PC-9 (cell line): ENCODE measurements around the gene PLEKHM1. TPM values are rescaled to one million over a fixed set of nuclear protein-coding genes. Genes with fewer than 3 reads are reported as not detected.
"Not testable (repeated sequence)": the region's sequence is repeated elsewhere in the genome, so short reads cannot be mapped to it uniquely, and the experiment has no call there.

ENCODE experiments used
- BruUV-seq: library from RNA; stranded (reverse); fragments of 400-500 nt; replicated peaks from 2 replicates; lab custom pipeline; 2021; lab: Mats Ljungman, UMichigan
- CTCF ChIA-PET: fragments of 300-600 bp; sonication (Branson Sonifier 250); formaldehyde crosslinking; loops from one replicate; lab custom pipeline; 2022; ENCODE audit warnings: antibody characterized with exemption; lab: Charles Lee
- POLR2A ChIA-PET: fragments of 300-600 bp; sonication (Branson Sonifier 250); formaldehyde crosslinking; loops from one replicate; lab custom pipeline; 2022; ENCODE audit warnings: antibody characterized with exemption; ENCODE audit not compliant: unreplicated experiment; lab: Charles Lee
- DNase-seq, 2 experiments: peaks; one replicate each; pipeline versions ENCODE4 v3.0.0 to v3.0.0-alpha.2; 2015 to 2022; ENCODE audit warnings: mixed read lengths in 1 of 2
- H2AFZ ChIP-seq: fragments of 200-600 bp; sonication (generic); 2 replicates; pipeline ENCODE4 v1.8.1; 2017; ENCODE audit warnings: antibody characterized with exemption
- H3F3A ChIP-seq: fragments of 200-600 bp; sonication (generic); 2 replicates; pipeline ENCODE4 v1.8.1; 2017; ENCODE audit warnings: antibody characterized with exemption, mild to moderate bottlenecking, low read depth; ENCODE audit not compliant: insufficient read depth
- H3K27ac ChIP-seq: fragments of 200-600 bp; sonication (generic); 2 replicates; pipeline ENCODE4 v1.6.1; 2016; ENCODE audit warnings: mixed run types
- H3K27me3 ChIP-seq: fragments of 200-600 bp; sonication (generic); 2 replicates; pipeline ENCODE4 v1.6.1; 2016; ENCODE audit warnings: low read depth, mixed run types; ENCODE audit not compliant: insufficient read depth
- H3K36me3 ChIP-seq: fragments of 200-600 bp; sonication (generic); 2 replicates; pipeline ENCODE4 v1.6.1; 2016; ENCODE audit warnings: low read depth, mixed run types
- H3K4me1 ChIP-seq: fragments of 200-600 bp; sonication (generic); replicated peaks from 2 replicates; pipeline ENCODE4 v1.6.1; 2016; ENCODE audit warnings: mixed run types; ENCODE audit not compliant: insufficient read depth
- H3K4me2 ChIP-seq: fragments of 200-600 bp; sonication (generic); 2 replicates; pipeline ENCODE4 v1.6.1; 2017; ENCODE audit warnings: mixed run types
- H3K4me3 ChIP-seq: fragments of 200-600 bp; sonication (generic); 2 replicates; pipeline ENCODE4 v1.6.1; 2016; ENCODE audit warnings: mixed run types
- H3K79me2 ChIP-seq: fragments of 200-600 bp; sonication (generic); 2 replicates; pipeline ENCODE4 v1.6.1; 2017; ENCODE audit warnings: low read depth, mixed run types
- H3K9me2 ChIP-seq: fragments of 200-600 bp; sonication (generic); 2 replicates; pipeline ENCODE4 v1.8.1; 2017; ENCODE audit warnings: mild to moderate bottlenecking; ENCODE audit not compliant: insufficient read depth
- H3K9me3 ChIP-seq: fragments of 200-600 bp; sonication (generic); 2 replicates; pipeline ENCODE4 v1.8.1; 2016; ENCODE audit warnings: low read depth; ENCODE audit not compliant: insufficient read depth
- H4K20me1 ChIP-seq: fragments of 200-600 bp; sonication (generic); 2 replicates; pipeline ENCODE4 v1.8.1; 2017; ENCODE audit not compliant: insufficient read depth
- EZH2 ChIP-seq: fragments of 200-600 bp; sonication (generic); IDR thresholded peaks from 2 replicates; pipeline ENCODE4 v1.8.0; 2017; ENCODE audit warnings: antibody characterized with exemption, low read depth
- intact Hi-C: fragments of 100-400 bp; cut with micrococcal nuclease; formaldehyde crosslinking; loops from one replicate; pipeline ENCODE4 v1.10.0; 2022; ENCODE audit not compliant: unreplicated experiment
- total RNA-seq: library from RNA; stranded (reverse); gene quantifications from 2 replicates; pipeline ENCODE4 v1.2.3, GENCODE V29; 2021
- TF ChIP-seq, protein P1 (sequence below): fragments of 200-600 bp; sonication (generic); conservative IDR thresholded peaks from 2 replicates; pipeline ENCODE4 v1.6.1; 2017; ENCODE audit warnings: mixed run types, antibody characterized with exemption, mild to moderate bottlenecking, moderate library complexity

The PLEKHM1 gene
- total RNA-seq, 1 experiment from 2014 or later: 42.5 TPM

DNA sequence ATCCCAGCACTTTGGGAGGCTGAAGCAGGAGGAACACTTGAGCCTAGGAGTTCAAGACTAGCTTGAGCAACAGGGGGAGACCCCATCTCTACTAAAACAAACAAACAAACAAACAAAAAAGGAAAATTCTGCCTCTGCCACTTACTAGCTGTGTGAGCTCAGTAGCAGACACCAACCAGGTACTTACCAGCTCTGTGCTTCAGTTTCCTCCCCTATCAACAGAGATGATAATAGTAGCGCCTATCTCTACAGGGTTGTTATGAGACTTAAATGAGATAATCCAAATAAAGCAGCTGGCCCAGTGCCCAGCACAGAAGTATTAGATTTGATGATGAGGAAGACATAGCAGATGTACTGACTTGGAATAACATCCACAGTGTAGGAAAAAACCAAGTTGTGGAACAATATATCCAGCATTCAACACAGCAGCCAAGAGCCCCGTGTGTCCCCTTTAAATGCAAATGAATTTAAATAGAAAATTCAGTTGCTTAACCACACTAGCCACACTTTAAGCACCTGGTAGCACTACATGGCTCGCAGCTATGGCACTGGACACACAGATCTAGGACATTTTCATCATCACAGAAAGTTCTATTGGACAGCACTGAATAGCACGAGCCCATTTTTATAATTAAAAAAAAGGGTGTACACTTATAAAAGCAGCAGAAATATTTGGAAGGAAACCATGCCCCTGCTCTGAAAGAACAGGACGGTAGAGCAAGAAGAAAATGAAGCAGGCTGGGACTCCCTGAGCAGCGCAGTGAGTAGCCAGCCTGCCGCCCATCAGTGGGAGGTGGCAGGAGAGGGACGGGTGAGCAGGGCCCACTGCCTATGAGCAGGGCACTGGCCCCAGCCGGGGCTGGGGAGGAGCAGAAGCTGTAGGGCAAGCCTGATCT lies 37.9 kb downstream of the PLEKHM1 start:
- H3K4me2 ChIP-seq, H3K36me3 ChIP-seq, H3K27me3 ChIP-seq, H3K27ac ChIP-seq, H3K9me2 ChIP-seq, DNase-seq, POLR2A ChIA-PET, H2AFZ ChIP-seq, intact Hi-C loops, CTCF ChIA-PET, BruUV-seq, H3K4me3 ChIP-seq, H3K4me1 ChIP-seq, H3K79me2 ChIP-seq, H4K20me1 ChIP-seq, H3K9me3 ChIP-seq, H3F3A ChIP-seq: not testable (repeated sequence)

DNA sequence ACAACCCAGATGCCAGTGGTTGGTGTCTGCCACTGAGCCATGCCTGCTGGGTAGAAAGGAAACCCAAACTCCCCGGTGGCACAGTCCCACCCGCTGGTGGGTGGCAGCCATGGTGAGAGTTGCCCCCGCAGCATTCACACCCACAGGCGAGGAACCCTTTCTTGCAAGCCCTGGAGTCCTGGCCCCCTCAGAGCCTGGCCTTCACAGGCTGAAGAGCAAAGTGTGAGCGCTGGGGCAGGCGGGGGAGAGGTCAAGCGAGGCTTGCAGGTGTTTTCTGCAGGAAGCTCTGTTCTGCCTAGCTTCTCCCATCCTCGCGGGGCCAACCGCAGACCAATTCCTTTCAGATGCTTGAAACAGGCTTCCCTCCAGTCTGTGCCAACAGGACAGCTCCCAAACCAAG lies 38.9 kb downstream of the PLEKHM1 start:
- H3K9me3 ChIP-seq, DNase-seq, POLR2A ChIA-PET, H3K9me2 ChIP-seq, BruUV-seq, intact Hi-C loops, H3K27me3 ChIP-seq, H3K4me1 ChIP-seq, H3K36me3 ChIP-seq, H2AFZ ChIP-seq, H3K4me3 ChIP-seq, H3F3A ChIP-seq, H3K4me2 ChIP-seq, H3K27ac ChIP-seq, H4K20me1 ChIP-seq, H3K79me2 ChIP-seq, CTCF ChIA-PET: not testable (repeated sequence)

DNA sequence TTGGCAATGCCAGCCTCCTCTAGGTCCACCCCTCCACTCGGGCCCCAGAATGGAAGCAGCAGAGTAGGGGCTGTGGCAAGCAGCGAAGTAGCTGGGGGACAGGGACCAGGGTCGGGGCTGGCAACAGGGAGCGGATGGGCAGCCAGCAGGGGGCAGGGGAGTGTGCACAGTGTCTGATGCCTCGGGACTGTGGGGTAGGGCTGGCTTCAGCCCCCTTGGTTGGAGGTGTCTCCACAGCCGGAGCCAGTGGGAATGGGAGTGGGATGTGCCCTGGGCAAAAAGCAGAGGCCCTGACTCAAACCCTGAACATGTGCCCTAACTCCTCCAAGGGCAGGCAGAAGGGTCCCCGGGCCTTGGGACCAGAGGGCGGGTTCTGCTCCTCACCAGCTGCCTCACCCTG lies 39.4 kb downstream of the PLEKHM1 start:
- no TSS peak for BruUV-seq

DNA sequence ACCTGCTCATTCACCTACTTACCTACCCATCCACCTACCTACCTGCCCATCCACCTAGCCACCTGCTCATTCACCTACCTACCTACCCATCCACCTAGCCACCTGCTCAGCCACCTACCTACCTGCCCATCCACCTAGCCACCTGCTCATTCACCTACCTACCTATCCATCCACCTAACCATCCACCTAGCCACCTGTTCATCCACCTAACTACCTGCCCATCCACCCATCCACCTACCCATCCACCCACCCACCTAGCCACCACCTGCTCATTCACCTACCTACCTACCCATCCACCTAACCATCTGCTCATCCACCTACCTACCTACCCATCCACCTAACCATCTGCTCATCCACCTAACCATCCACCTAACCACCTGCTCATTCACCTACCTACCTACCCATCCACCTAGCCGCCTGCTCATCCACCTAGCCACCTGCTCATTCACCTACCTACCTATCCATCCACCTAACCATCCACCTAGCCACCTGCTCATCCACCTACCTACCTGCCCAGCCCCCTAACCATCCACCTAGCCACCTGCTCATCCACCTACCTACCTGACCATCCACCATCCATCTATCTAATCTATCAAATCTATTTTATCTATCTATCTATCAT lies 40.7 kb downstream of the PLEKHM1 start:
- Histone ChIP-seq H3F3A (peaks cover 15% of the 10 kb centered on the region; the same call in 1 of the 2 replicates), H3K4me1 (peaks cover 23% of the 10 kb centered on the region)
- BruUV-seq, H3K36me3 ChIP-seq, H3K9me2 ChIP-seq, H3K27me3 ChIP-seq, DNase-seq, H3K4me2 ChIP-seq, POLR2A ChIA-PET, H3K27ac ChIP-seq, H3K9me3 ChIP-seq, H3K79me2 ChIP-seq, CTCF ChIA-PET, H3K4me3 ChIP-seq, H2AFZ ChIP-seq, intact Hi-C loops, H4K20me1 ChIP-seq: not testable (repeated sequence)

More for the DNA sequence above, 39.4 kb downstream of the PLEKHM1 start:
- Histone ChIP-seq H3K27me3 (no peaks in the 10 kb centered on the region), H2AFZ (no peak overlapping the region), H4K20me1 (no peaks in the 10 kb centered on the region), H3K9me2 (no peaks in the 10 kb centered on the region), H3K79me2 (no peaks in the 10 kb centered on the region), H3K4me1 (peaks cover 15% of the 10 kb centered on the region), H3K36me3 (no peaks in the 10 kb centered on the region), H3K4me3 (no peak overlapping the region), H3F3A (peaks cover 14% of the 10 kb centered on the region; the same call in 1 of the 2 replicates), H3K27ac (no peak overlapping the region), H3K9me3 (no peaks in the 10 kb centered on the region), H3K4me2 (no peak overlapping the region)
- ChIA-PET CTCF (no interaction called here), POLR2A (no interaction called here)
- TF ChIP-seq, protein P1, sequence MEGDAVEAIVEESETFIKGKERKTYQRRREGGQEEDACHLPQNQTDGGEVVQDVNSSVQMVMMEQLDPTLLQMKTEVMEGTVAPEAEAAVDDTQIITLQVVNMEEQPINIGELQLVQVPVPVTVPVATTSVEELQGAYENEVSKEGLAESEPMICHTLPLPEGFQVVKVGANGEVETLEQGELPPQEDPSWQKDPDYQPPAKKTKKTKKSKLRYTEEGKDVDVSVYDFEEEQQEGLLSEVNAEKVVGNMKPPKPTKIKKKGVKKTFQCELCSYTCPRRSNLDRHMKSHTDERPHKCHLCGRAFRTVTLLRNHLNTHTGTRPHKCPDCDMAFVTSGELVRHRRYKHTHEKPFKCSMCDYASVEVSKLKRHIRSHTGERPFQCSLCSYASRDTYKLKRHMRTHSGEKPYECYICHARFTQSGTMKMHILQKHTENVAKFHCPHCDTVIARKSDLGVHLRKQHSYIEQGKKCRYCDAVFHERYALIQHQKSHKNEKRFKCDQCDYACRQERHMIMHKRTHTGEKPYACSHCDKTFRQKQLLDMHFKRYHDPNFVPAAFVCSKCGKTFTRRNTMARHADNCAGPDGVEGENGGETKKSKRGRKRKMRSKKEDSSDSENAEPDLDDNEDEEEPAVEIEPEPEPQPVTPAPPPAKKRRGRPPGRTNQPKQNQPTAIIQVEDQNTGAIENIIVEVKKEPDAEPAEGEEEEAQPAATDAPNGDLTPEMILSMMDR: peak; percentile 25; the same call in 1 of the 2 replicates
- no peak for TF ChIP-seq EZH2
- no peak for DNase-seq
- intact Hi-C loops: no loop called here

DNA sequence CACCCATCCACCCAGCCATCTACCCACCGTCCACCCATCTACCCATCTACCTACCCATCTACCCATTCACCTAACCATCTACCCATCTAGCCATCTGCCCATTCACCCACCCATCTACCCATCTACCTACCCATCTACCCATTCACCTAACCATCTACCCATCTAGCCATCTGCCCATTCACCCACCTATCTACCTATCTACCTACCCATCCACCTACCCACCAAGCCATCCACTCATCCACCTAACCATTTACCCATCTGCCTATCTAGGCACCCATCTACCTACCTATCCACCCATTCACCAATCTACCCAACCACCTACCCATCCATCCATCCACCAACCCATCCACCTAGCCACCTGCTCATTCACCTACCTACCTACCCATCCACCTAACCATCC lies 41.3 kb downstream of the PLEKHM1 start:
- BruUV-seq, CTCF ChIA-PET, H3K9me2 ChIP-seq: not testable (repeated sequence)

DNA sequence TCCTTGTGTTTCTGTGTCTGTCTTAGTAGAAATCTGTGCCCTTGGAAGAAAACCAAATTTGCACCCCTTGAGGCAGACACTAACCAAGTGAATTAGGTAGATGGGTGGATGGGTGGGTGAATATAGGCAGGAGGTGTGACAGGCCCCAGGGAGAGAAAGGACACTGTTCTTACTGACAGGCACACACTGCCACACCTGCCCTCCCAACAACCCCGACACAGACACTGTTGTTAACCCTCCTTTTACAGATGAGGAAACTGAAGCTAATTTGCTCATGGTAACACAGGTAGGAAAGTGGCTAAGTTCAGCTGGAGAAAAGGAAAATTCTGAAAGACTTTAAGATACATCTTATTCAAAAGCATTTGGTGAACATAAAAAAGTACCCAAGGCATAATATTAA lies 42.0 kb downstream of the PLEKHM1 start:
- BruUV-seq, intact Hi-C loops, POLR2A ChIA-PET: not testable (repeated sequence)

More for the DNA sequence above, 41.3 kb downstream of the PLEKHM1 start:
- peaks cover 15% of the 10 kb centered on the region; the same call in 1 of the 2 replicates for H3F3A ChIP-seq
- H3K4me1 ChIP-seq: peaks cover 23% of the 10 kb centered on the region
- H3K79me2 ChIP-seq, H3K27ac ChIP-seq, H3K4me3 ChIP-seq, H3K9me3 ChIP-seq, H3K27me3 ChIP-seq, POLR2A ChIA-PET, H3K4me2 ChIP-seq, H2AFZ ChIP-seq, DNase-seq, H3K36me3 ChIP-seq, intact Hi-C loops, H4K20me1 ChIP-seq: not testable (repeated sequence)

More for the DNA sequence above, 42.0 kb downstream of the PLEKHM1 start:
- DNase-seq, H3K9me2 ChIP-seq, H3K27ac ChIP-seq, CTCF ChIA-PET, H3K4me3 ChIP-seq, H3K79me2 ChIP-seq, H3K36me3 ChIP-seq, H4K20me1 ChIP-seq, H3K4me2 ChIP-seq, H3K27me3 ChIP-seq, H3K9me3 ChIP-seq, H2AFZ ChIP-seq: not testable (repeated sequence)
- peaks cover 23% of the 10 kb centered on the region for H3K4me1 ChIP-seq
- peaks cover 15% of the 10 kb centered on the region; the same call in 1 of the 2 replicates for H3F3A ChIP-seq
